Osteoblast (primary cell): ENCODE results near the gene UBE3D. TPM values are rescaled to one million over a fixed set of nuclear protein-coding genes. Genes with fewer than 3 reads are reported as not detected.

Experiments
- DNase-seq: peaks from one replicate; pipeline ENCODE4 v3.0.0; 2011; ENCODE audit warnings: low spot score, mixed read lengths; ENCODE audit not compliant: insufficient read length; ENCODE audit errors: missing footprints
- H2AFZ ChIP-seq: 2 replicates; pipeline ENCODE4 v1.6.0; 2011; ENCODE audit warnings: mild to moderate bottlenecking, low read length
- H3K27ac ChIP-seq: 2 replicates; pipeline ENCODE4 v1.5.1; 2011; ENCODE audit warnings: mild to moderate bottlenecking, low read depth, low read length, moderate library complexity
- H3K27me3 ChIP-seq: 2 replicates; pipeline ENCODE4 v1.6.0; 2012; ENCODE audit warnings: mild to moderate bottlenecking, control low read depth, inconsistent platforms, low read length, moderate library complexity; ENCODE audit not compliant: insufficient read depth
- H3K36me3 ChIP-seq: 2 replicates; pipeline ENCODE4 v1.5.1; 2011; ENCODE audit warnings: mild to moderate bottlenecking, low read length, control low read depth, moderate library complexity; ENCODE audit not compliant: insufficient read depth
- H3K4me1 ChIP-seq: 2 replicates; pipeline ENCODE4 v1.5.1; 2011; ENCODE audit warnings: mild to moderate bottlenecking, low read length, control low read depth, moderate library complexity; ENCODE audit not compliant: insufficient read depth
- H3K4me2 ChIP-seq: 2 replicates; pipeline ENCODE4 v1.6.0; 2011; ENCODE audit warnings: mild to moderate bottlenecking, low read length; ENCODE audit not compliant: insufficient read depth
- H3K4me3 ChIP-seq: fragments of 200-600 bp; sonication (generic); 3 replicates; pipeline ENCODE4 v1.5.1; 2012; ENCODE audit warnings: mild to moderate bottlenecking, low read length, inconsistent platforms; ENCODE audit not compliant: insufficient read depth
- H3K79me2 ChIP-seq: 2 replicates; pipeline ENCODE4 v1.6.0; 2012; ENCODE audit warnings: mild to moderate bottlenecking, low read length, control low read depth, inconsistent platforms; ENCODE audit not compliant: insufficient read depth
- H3K9me3 ChIP-seq: 2 replicates; pipeline ENCODE4 v1.5.1; 2011; ENCODE audit warnings: low read depth, low read length, control low read depth
- H4K20me1 ChIP-seq: 2 replicates; pipeline ENCODE4 v1.6.0; 2012; ENCODE audit warnings: mild to moderate bottlenecking, low read length, control low read depth; ENCODE audit not compliant: insufficient read depth
- CTCF ChIP-seq: IDR thresholded peaks from 2 replicates; pipeline ENCODE4 v1.5.1; 2011; ENCODE audit warnings: mild to moderate bottlenecking, low read depth, low read length, moderate library complexity; ENCODE audit errors: extremely low read depth
- total RNA-seq: library from RNA; depleted of rRNA; stranded (reverse); fragments of >200 nt; gene quantifications from 2 replicates; pipeline ENCODE4 v1.2.3, GENCODE V29; 2012

The UBE3D gene
- total RNA-seq, 1 donor: 8.3 TPM

GRCh38 chr6:82959385-82959941 lies 106.2 kb downstream of the UBE3D start:
- Histone ChIP-seq H3K36me3 (no peaks in the 10 kb centered on the region), H3K4me3 (no peak overlapping the region), H3K4me2 (no peak overlapping the region), H3K79me2 (no peaks in the 10 kb centered on the region), H3K27me3 (no peaks in the 10 kb centered on the region), H3K4me1 (peaks cover 36% of the 10 kb centered on the region), H2AFZ (peak overlapping the region; percentile 3), H3K27ac (no peak overlapping the region), H3K9me3 (no peaks in the 10 kb centered on the region), H4K20me1 (no peaks in the 10 kb centered on the region)
- peak; percentile 45 for DNase-seq
- no peak for TF ChIP-seq CTCF

GRCh38 chr6:82958551-82958950 lies 107.1 kb downstream of the UBE3D start:
- Histone ChIP-seq H3K79me2 (no peaks in the 10 kb centered on the region), H3K4me3 (no peak overlapping the region), H3K36me3 (no peaks in the 10 kb centered on the region), H3K27ac (no peak overlapping the region), H3K4me2 (no peak overlapping the region), H4K20me1 (no peaks in the 10 kb centered on the region), H3K9me3 (no peaks in the 10 kb centered on the region), H3K4me1 (peaks cover 45% of the 10 kb centered on the region), H2AFZ (no peak overlapping the region), H3K27me3 (no peaks in the 10 kb centered on the region)
- no peak for TF ChIP-seq CTCF
- no peak for DNase-seq

GRCh38 chr6:82957868-82958245 lies 107.8 kb downstream of the UBE3D start:
- Histone ChIP-seq H3K4me2 (no peak overlapping the region), H2AFZ (peak overlapping the region; percentile 24), H3K27me3 (no peaks in the 10 kb centered on the region), H3K4me1 (peaks cover 47% of the 10 kb centered on the region), H3K36me3 (no peaks in the 10 kb centered on the region), H3K4me3 (no peak overlapping the region), H3K9me3 (no peaks in the 10 kb centered on the region), H4K20me1 (no peaks in the 10 kb centered on the region), H3K79me2 (no peaks in the 10 kb centered on the region), H3K27ac (no peak overlapping the region)
- no peak for TF ChIP-seq CTCF
- no peak for DNase-seq

GRCh38 chr6:82957171-82957867 lies 108.3 kb downstream of the UBE3D start:
- peak overlapping the region; percentile 24 for H2AFZ ChIP-seq
- H4K20me1 ChIP-seq: no peaks in the 10 kb centered on the region
- H3K36me3 ChIP-seq: no peaks in the 10 kb centered on the region
- no peak overlapping the region for H3K27ac ChIP-seq
- TF ChIP-seq CTCF: no peak
- no peaks in the 10 kb centered on the region for H3K9me3 ChIP-seq
- H3K27me3 ChIP-seq: no peaks in the 10 kb centered on the region
- H3K4me2 ChIP-seq: no peak overlapping the region
- H3K4me3 ChIP-seq: no peak overlapping the region
- no peak for DNase-seq
- peaks cover 47% of the 10 kb centered on the region for H3K4me1 ChIP-seq
- no peaks in the 10 kb centered on the region for H3K79me2 ChIP-seq
